ENCODE data around the gene ZNF331.

DNA sequence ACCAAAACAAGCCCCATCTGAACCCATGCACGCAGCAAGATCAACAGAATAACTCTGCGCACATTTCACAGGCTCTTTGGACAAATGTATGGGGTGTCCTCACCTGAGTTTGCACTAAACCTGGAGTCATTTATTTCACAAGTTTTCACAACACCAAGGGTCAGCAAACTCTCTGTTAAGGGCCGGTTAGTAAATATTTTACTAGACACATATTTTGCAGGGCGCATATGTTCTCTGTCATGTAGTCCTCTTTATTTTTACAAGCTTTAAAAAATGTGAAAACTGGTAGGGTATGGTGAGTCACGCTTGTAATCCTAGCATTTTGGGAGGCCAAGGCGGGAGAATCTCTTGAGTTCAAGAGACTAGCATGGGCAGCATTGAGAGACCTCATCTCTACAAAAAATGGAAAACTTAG is 48.3 kb downstream of the ZNF331 start:
- TF ChIP-seq, protein P1, sequence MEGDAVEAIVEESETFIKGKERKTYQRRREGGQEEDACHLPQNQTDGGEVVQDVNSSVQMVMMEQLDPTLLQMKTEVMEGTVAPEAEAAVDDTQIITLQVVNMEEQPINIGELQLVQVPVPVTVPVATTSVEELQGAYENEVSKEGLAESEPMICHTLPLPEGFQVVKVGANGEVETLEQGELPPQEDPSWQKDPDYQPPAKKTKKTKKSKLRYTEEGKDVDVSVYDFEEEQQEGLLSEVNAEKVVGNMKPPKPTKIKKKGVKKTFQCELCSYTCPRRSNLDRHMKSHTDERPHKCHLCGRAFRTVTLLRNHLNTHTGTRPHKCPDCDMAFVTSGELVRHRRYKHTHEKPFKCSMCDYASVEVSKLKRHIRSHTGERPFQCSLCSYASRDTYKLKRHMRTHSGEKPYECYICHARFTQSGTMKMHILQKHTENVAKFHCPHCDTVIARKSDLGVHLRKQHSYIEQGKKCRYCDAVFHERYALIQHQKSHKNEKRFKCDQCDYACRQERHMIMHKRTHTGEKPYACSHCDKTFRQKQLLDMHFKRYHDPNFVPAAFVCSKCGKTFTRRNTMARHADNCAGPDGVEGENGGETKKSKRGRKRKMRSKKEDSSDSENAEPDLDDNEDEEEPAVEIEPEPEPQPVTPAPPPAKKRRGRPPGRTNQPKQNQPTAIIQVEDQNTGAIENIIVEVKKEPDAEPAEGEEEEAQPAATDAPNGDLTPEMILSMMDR (IDR thresholded peaks at IDR 0.05; ENCODE audit: poor library complexity), result no peak
- TF ChIP-seq EZH2 (IDR thresholded peaks at IDR 0.05; ENCODE audit: borderline replicate concordance) (no peak), EZH2phosphoT487 (IDR thresholded peaks at IDR 0.05; ENCODE audit: low read depth, severe bottlenecking, unreplicated experiment) (no peak)
